ENCODE measurements around the gene APOC4.

DNA sequence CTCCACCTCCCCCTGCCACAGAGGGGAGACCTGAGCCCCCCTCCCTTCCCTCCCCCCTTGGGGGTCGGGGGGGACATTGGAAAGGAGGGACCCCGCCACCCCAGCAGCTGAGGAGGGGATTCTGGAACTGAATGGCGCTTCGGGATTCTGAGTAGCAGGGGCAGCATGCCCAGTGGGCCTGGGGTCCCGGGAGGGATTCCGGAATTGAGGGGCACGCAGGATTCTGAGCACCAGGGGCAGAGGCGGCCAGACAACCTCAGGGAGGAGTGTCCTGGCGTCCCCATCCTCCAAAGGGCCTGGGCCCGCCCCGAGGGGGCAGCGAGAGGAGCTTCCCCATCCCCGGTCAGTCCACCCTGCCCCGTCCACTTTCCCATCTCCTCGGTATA, 38.8 kb upstream of the APOC4 start:
- TF ChIP-seq CTCF (IDR thresholded peaks at IDR 0.05) (no peak), POLR2AphosphoS5 (IDR thresholded peaks at IDR 0.05) (no peak), POLR2A (IDR thresholded peaks at IDR 0.05) (no peak)

Data from prostate gland (tissue), 2 donors.